A549 (cell line): ENCODE results near the gene P2RX4. TPM values are rescaled to one million over a fixed set of nuclear protein-coding genes. Genes with fewer than 3 reads are reported as not detected.

Source experiments
- ATAC-seq, 2 experiments: fragments of 200-7000 bp in 1 of 2; fragments of >200 bp in 1 of 2; cut with Nextera tagmentation in 1 of 2; cut with Tn5 transposase in 1 of 2; 3 replicates each; pipeline versions ENCODE4 v1.8.0 to v1.9.1; 2018 to 2020; ENCODE audit warnings: mild to moderate bottlenecking in 1 of 2, moderate library complexity in 1 of 2
- CTCF ChIA-PET: fragments of 300-600 bp; sonication (Branson Sonifier 250); formaldehyde crosslinking; extraction: SDS; loops from one replicate; lab custom pipeline; 2021; ENCODE audit warnings: antibody characterized with exemption, inconsistent platforms; lab: Yijun Ruan, JAX
- POLR2A ChIA-PET: fragments of 350-600 bp; formaldehyde crosslinking; extraction: SDS; loops from one replicate; lab custom pipeline; 2021; ENCODE audit warnings: antibody characterized with exemption, inconsistent platforms; lab: Yijun Ruan, JAX
- DNase-seq, 2 experiments: peaks; one replicate each; pipeline versions ENCODE4 v3.0.0 to v3.0.0-alpha.2; 2011 to 2016; ENCODE audit warnings: low read depth in 1 of 2, low spot score in 1 of 2
- FAIRE-seq: peaks from 2 replicates; lab custom pipeline; 2011; peaks lifted over from hg19 to GRCh38; lab: Jason Lieb, UNC
- H3K27ac ChIP-seq, 2 experiments: fragments of >200 bp; sonication (Bioruptor Twin); formaldehyde crosslinking; 3 replicates each; pipeline ENCODE4 v1.5.1; 2016 to 2017
- H3K4me1 ChIP-seq: fragments of >200 bp; sonication (Bioruptor Twin); formaldehyde crosslinking; 3 replicates; pipeline ENCODE4 v1.6.1; 2016
- H3K4me2 ChIP-seq: fragments of >200 bp; sonication (Bioruptor Twin); formaldehyde crosslinking; 3 replicates; pipeline ENCODE4 v1.6.1; 2016
- H3K4me3 ChIP-seq: fragments of >200 bp; sonication (Bioruptor Twin); formaldehyde crosslinking; 3 replicates; pipeline ENCODE4 v1.5.1; 2016
- H3K9me3 ChIP-seq: fragments of >200 bp; sonication (Bioruptor Twin); formaldehyde crosslinking; 3 replicates; pipeline ENCODE4 v1.6.1; 2016
- BHLHE40 ChIP-seq: IDR thresholded peaks from 2 replicates; pipeline ENCODE4 v1.6.1; 2012; ENCODE audit warnings: low read depth, low read length, inconsistent platforms
- CBX2 ChIP-seq: fragments of 200-600 bp; sonication (generic); IDR thresholded peaks from 2 replicates; pipeline ENCODE4 v1.6.1; 2016; ENCODE audit warnings: low read depth, mild to moderate bottlenecking, borderline replicate concordance
- CBX8 ChIP-seq: fragments of 200-600 bp; sonication (generic); IDR thresholded peaks from 2 replicates; pipeline ENCODE4 v1.6.1; 2016
- FOSL2 ChIP-seq, 2 experiments: fragments of 450-650 bp in 1 of 2; fragments of >200 bp in 1 of 2; sonication (Bioruptor Twin) in 1 of 2; formaldehyde crosslinking; IDR thresholded peaks; 2 replicates each; pipeline versions ENCODE4 v1.5.0 to v1.6.1; 2016 to 2020; ENCODE audit warnings: mild to moderate bottlenecking in 1 of 2, moderate library complexity in 1 of 2
- FOXS1 ChIP-seq: fragments of 250-450 bp; sonication (Bioruptor Pico); IDR thresholded peaks from 2 replicates; pipeline ENCODE4 v1.5.0; 2020; ENCODE audit warnings: mild to moderate bottlenecking, moderate library complexity
- KDM1A ChIP-seq: fragments of 200-600 bp; sonication (generic); IDR thresholded peaks from 2 replicates; pipeline ENCODE4 v1.6.1; 2016; ENCODE audit warnings: low read depth, mild to moderate bottlenecking
- MYC ChIP-seq: IDR thresholded peaks from 2 replicates; pipeline ENCODE4 v1.6.1; 2012; ENCODE audit warnings: mild to moderate bottlenecking, inconsistent platforms, low read length, improper control_type of control experiment, borderline replicate concordance
- NFE2L2 ChIP-seq: fragments of 150-350 bp; conservative IDR thresholded peaks from 2 replicates; pipeline ENCODE4 v1.6.1; 2014; ENCODE audit warnings: low read length
- NPAS2 ChIP-seq: fragments of 250-450 bp; sonication (Bioruptor Pico); IDR thresholded peaks from 2 replicates; pipeline ENCODE4 v1.8.0; 2022; ENCODE audit warnings: mild to moderate bottlenecking, moderate library complexity, borderline replicate concordance
- PHF8 ChIP-seq: fragments of 200-600 bp; sonication (generic); IDR thresholded peaks from 2 replicates; pipeline ENCODE4 v1.6.1; 2016; ENCODE audit warnings: low read depth, mild to moderate bottlenecking, antibody characterized with exemption, moderate library complexity, borderline replicate concordance
- POLR2AphosphoS2 ChIP-seq: conservative IDR thresholded peaks from 2 replicates; pipeline ENCODE4 v1.6.1; 2012; ENCODE audit warnings: low read length, improper control_type of control experiment, inconsistent platforms
- RCOR1 ChIP-seq: fragments of 150-350 bp; IDR thresholded peaks from 2 replicates; pipeline ENCODE4 v1.6.1; 2014; ENCODE audit warnings: antibody characterized with exemption, low read length, low read depth
- WGBS: methylation state at CpG from one replicate; pipeline ENCODE4 v1.1.6; 2017; ENCODE audit errors: missing lambda C conversion rate; 5-methylcytosine and 5-hydroxymethylcytosine counted together
- polyA plus RNA-seq, 4 experiments: library from polyadenylated mRNA; depleted of rRNA in 3 of 4; stranded (reverse); fragments of >200 nt; fragmentation: RNase III in 1 of 4; extraction: RNeasy Plus Mini Kit Qiagen cat#74134 plus additional on column Dnase treatment in 1 of 4; gene quantifications; 2 replicates in 3 of 4; 3 replicates in 1 of 4; pipeline ENCODE4 v1.2.3, GENCODE V29; 2011 to 2017
- TF ChIP-seq, protein P1 (sequence below): fragments of 250-450 bp; sonication (Bioruptor Pico); IDR thresholded peaks from 2 replicates; pipeline ENCODE4 v1.5.0; 2021; ENCODE audit warnings: mild to moderate bottlenecking, moderate library complexity, borderline replicate concordance
- TF ChIP-seq, protein P2 (sequence below): fragments of >200 bp; sonication (Bioruptor Twin); formaldehyde crosslinking; IDR thresholded peaks from 3 replicates; pipeline ENCODE4 v1.5.1; 2016
- TF ChIP-seq, protein P3 (sequence below): fragments of 200-600 bp; sonication (generic); IDR thresholded peaks from 2 replicates; pipeline ENCODE4 v1.6.1; 2016; ENCODE audit warnings: antibody characterized with exemption, mild to moderate bottlenecking, moderate library complexity
- TF ChIP-seq, protein P4 (sequence below): fragments of >200 bp; sonication (Bioruptor Twin); formaldehyde crosslinking; IDR thresholded peaks from 2 replicates; pipeline ENCODE4 v1.6.1; 2016

The P2RX4 gene
- polyA plus RNA-seq, 2 of the 4 experiments (the other 2 are of a cell fraction): 16.0 to 27.5 TPM

DNA sequence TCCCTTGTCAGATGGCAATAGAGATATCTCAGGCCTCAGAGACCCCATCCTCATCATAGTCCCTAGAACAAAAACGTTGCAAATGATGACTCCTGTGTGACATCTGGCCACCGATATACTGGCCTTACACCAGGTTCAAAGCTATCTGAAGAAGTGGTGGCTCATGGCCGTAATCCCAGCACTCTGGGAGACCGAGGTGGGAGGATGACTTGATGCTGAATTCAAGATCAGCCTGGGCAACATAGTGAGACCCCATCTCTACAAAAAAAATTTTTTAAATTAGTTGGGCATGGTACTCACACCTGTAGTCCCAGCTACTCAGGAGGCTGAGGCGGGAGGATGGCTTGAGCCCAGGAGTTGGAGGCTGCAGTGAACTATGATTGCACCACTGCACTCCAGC is 73.5 kb downstream of the P2RX4 start:
- FAIRE-seq (no peak), ATAC-seq (no peak), DNase-seq (no peak)
- no peak overlapping the region for H3K4me3 ChIP-seq
- H3K27ac ChIP-seq: no peak overlapping the region
- no peaks in the 10 kb centered on the region for H3K4me1 ChIP-seq
- ChIA-PET CTCF (interaction anchor here (1.3 kb wide), 1 partner anchor 160 kb away, joined by 3 read pairs; no protein-coding TSS in a partner anchor), POLR2A (no interaction called here)
- no peaks in the 10 kb centered on the region for H3K9me3 ChIP-seq
- 79% methylated on average over 5 of the region's 5 CpGs for WGBS
- TF ChIP-seq, protein P1, sequence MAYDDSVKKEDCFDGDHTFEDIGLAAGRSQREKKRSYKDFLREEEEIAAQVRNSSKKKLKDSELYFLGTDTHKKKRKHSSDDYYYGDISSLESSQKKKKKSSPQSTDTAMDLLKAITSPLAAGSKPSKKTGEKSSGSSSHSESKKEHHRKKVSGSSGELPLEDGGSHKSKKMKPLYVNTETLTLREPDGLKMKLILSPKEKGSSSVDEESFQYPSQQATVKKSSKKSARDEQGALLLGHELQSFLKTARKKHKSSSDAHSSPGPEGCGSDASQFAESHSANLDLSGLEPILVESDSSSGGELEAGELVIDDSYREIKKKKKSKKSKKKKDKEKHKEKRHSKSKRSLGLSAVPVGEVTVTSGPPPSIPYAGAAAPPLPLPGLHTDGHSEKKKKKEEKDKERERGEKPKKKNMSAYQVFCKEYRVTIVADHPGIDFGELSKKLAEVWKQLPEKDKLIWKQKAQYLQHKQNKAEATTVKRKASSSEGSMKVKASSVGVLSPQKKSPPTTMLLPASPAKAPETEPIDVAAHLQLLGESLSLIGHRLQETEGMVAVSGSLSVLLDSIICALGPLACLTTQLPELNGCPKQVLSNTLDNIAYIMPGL (CRISPR knock-in tag): no peak
- TF ChIP-seq, protein P2, sequence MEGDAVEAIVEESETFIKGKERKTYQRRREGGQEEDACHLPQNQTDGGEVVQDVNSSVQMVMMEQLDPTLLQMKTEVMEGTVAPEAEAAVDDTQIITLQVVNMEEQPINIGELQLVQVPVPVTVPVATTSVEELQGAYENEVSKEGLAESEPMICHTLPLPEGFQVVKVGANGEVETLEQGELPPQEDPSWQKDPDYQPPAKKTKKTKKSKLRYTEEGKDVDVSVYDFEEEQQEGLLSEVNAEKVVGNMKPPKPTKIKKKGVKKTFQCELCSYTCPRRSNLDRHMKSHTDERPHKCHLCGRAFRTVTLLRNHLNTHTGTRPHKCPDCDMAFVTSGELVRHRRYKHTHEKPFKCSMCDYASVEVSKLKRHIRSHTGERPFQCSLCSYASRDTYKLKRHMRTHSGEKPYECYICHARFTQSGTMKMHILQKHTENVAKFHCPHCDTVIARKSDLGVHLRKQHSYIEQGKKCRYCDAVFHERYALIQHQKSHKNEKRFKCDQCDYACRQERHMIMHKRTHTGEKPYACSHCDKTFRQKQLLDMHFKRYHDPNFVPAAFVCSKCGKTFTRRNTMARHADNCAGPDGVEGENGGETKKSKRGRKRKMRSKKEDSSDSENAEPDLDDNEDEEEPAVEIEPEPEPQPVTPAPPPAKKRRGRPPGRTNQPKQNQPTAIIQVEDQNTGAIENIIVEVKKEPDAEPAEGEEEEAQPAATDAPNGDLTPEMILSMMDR: no peak
- TF ChIP-seq CBX8: no peak
- no peak for TF ChIP-seq FOXS1
- TF ChIP-seq PHF8: no peak
- TF ChIP-seq, protein P3, sequence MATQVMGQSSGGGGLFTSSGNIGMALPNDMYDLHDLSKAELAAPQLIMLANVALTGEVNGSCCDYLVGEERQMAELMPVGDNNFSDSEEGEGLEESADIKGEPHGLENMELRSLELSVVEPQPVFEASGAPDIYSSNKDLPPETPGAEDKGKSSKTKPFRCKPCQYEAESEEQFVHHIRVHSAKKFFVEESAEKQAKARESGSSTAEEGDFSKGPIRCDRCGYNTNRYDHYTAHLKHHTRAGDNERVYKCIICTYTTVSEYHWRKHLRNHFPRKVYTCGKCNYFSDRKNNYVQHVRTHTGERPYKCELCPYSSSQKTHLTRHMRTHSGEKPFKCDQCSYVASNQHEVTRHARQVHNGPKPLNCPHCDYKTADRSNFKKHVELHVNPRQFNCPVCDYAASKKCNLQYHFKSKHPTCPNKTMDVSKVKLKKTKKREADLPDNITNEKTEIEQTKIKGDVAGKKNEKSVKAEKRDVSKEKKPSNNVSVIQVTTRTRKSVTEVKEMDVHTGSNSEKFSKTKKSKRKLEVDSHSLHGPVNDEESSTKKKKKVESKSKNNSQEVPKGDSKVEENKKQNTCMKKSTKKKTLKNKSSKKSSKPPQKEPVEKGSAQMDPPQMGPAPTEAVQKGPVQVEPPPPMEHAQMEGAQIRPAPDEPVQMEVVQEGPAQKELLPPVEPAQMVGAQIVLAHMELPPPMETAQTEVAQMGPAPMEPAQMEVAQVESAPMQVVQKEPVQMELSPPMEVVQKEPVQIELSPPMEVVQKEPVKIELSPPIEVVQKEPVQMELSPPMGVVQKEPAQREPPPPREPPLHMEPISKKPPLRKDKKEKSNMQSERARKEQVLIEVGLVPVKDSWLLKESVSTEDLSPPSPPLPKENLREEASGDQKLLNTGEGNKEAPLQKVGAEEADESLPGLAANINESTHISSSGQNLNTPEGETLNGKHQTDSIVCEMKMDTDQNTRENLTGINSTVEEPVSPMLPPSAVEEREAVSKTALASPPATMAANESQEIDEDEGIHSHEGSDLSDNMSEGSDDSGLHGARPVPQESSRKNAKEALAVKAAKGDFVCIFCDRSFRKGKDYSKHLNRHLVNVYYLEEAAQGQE: no peak
- TF ChIP-seq CBX2: no peak
- no peak for TF ChIP-seq POLR2AphosphoS2
- no peak for TF ChIP-seq NFE2L2
- TF ChIP-seq NPAS2 (CRISPR knock-in tag): no peak
- TF ChIP-seq KDM1A: no peak
- no peak for TF ChIP-seq FOSL2 (IDR thresholded peaks at IDR 0.05)
- no peak for TF ChIP-seq FOSL2 (CRISPR knock-in tag; IDR thresholded peaks at IDR 0.05)
- TF ChIP-seq MYC: no peak
- no peak for TF ChIP-seq BHLHE40
- TF ChIP-seq, protein P4, sequence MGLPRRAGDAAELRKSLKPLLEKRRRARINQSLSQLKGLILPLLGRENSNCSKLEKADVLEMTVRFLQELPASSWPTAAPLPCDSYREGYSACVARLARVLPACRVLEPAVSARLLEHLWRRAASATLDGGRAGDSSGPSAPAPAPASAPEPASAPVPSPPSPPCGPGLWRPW: no peak
- TF ChIP-seq RCOR1: no peak
- H3K4me2 ChIP-seq: no peak overlapping the region

Other genes starting within 250 kb of the P2RX4 start
- gene HNF1A, start 231.6 kb upstream of the P2RX4 start, polyA plus RNA-seq (2011; rRNA removed): 2.6 and 4.0 TPM in 2 replicates
- 5.7 to 7.3 TPM (median 6.8 TPM) in 3 replicates for gene HNF1A, start 231.6 kb upstream of the P2RX4 start, polyA plus RNA-seq (2017; fragmentation: RNase III; extraction: RNeasy Plus Mini Kit Qiagen cat#74134 plus additional on column Dnase treatment)
- gene C12orf43, start 193.6 kb upstream of the P2RX4 start, polyA plus RNA-seq (2011; rRNA removed): 19.2 and 20.5 TPM in 2 replicates
- 17.3 to 21.2 TPM (median 20.0 TPM) in 3 replicates for gene C12orf43, start 193.6 kb upstream of the P2RX4 start, polyA plus RNA-seq (2017; fragmentation: RNase III; extraction: RNeasy Plus Mini Kit Qiagen cat#74134 plus additional on column Dnase treatment)
- 0.61 and 0.81 TPM in 2 replicates for gene OASL, start 170.9 kb upstream of the P2RX4 start, polyA plus RNA-seq (2011; rRNA removed)
- 0.64 to 0.94 TPM (median 0.90 TPM) in 3 replicates for gene OASL, start 170.9 kb upstream of the P2RX4 start, polyA plus RNA-seq (2017; fragmentation: RNase III; extraction: RNeasy Plus Mini Kit Qiagen cat#74134 plus additional on column Dnase treatment)
- gene P2RX7, start 77.3 kb upstream of the P2RX4 start, polyA plus RNA-seq (2011; rRNA removed): 0.03 TPM in 1 of 2 replicates, not detected in the other
- gene P2RX7, start 77.3 kb upstream of the P2RX4 start, polyA plus RNA-seq (2017; fragmentation: RNase III; extraction: RNeasy Plus Mini Kit Qiagen cat#74134 plus additional on column Dnase treatment): not detected in 3 replicates
- 24.8 and 25.9 TPM in 2 replicates for gene CAMKK2, start 86.6 kb downstream of the P2RX4 start, polyA plus RNA-seq (2011; rRNA removed)
- gene CAMKK2, start 86.6 kb downstream of the P2RX4 start, polyA plus RNA-seq (2017; fragmentation: RNase III; extraction: RNeasy Plus Mini Kit Qiagen cat#74134 plus additional on column Dnase treatment): 15.3 to 16.5 TPM (median 16.3 TPM) in 3 replicates
- gene ANAPC5, start 142.3 kb downstream of the P2RX4 start, polyA plus RNA-seq (2011; rRNA removed): 213 and 225 TPM in 2 replicates
- gene ANAPC5, start 142.3 kb downstream of the P2RX4 start, polyA plus RNA-seq (2017; fragmentation: RNase III; extraction: RNeasy Plus Mini Kit Qiagen cat#74134 plus additional on column Dnase treatment): 88.4 to 91.9 TPM (median 91.6 TPM) in 3 replicates
- 59.4 and 94.4 TPM in 2 replicates for gene RNF34, start 190.0 kb downstream of the P2RX4 start, polyA plus RNA-seq (2011; rRNA removed)
- 39.6 to 44.5 TPM (median 42.0 TPM) in 3 replicates for gene RNF34, start 190.0 kb downstream of the P2RX4 start, polyA plus RNA-seq (2017; fragmentation: RNase III; extraction: RNeasy Plus Mini Kit Qiagen cat#74134 plus additional on column Dnase treatment)